Measurements from ENCODE around the gene ATP8A2. TPM values are rescaled to one million over a fixed set of nuclear protein-coding genes. Genes with fewer than 3 reads are reported as not detected.

Gene ATP8A2
- polyA plus RNA-seq, 3 donors = not detected

- no peak for DNase-seq
- Histone ChIP-seq H2AFZ (ENCODE audit: insufficient read depth, low read depth, low read length, poor library complexity, severe bottlenecking) (no peak overlapping the region), H3K4me1 (ENCODE audit: control insufficient read depth in 1 of 2, insufficient read depth in 2 of 2, low read length in 2 of 2) (no peaks in the 10 kb centered on the region), H3K9ac (ENCODE audit: insufficient read depth, low read length, poor library complexity, severe bottlenecking) (no peak overlapping the region), H3K27me3 (ENCODE audit: control insufficient read depth in 2 of 2, insufficient read depth in 2 of 2, low read length in 2 of 2) (no peaks in the 10 kb centered on the region), H3K4me3 (replicated peaks in 1 of 3; ENCODE audit: low read depth in 2 of 3, low read length in 3 of 3) (no peak overlapping the region), H3K9me3 (replicated peaks in 1 of 2; ENCODE audit: control insufficient read depth in 1 of 2, insufficient read depth in 1 of 2, low read length in 2 of 2) (peaks cover 4 to 10% of the 10 kb centered on the region in 2 donors), H3K79me2 (ENCODE audit: insufficient read depth, low read length) (no peaks in the 10 kb centered on the region), H3K36me3 (replicated peaks in 1 of 2; ENCODE audit: control insufficient read depth in 1 of 2, insufficient read depth in 2 of 2, low read length in 2 of 2) (no peaks in the 10 kb centered on the region), H3K27ac (ENCODE audit: low read depth in 1 of 2, low read length in 2 of 2) (no peak overlapping the region), H4K20me1 (ENCODE audit: insufficient read depth, low read length) (no peaks in the 10 kb centered on the region), H3K4me2 (replicated peaks; ENCODE audit: extremely low read depth, low read length, poor library complexity, severe bottlenecking) (no peak overlapping the region)
- H3K4me3 Mint-ChIP-seq = no peak overlapping the region
- no peak for TF ChIP-seq CTCF (IDR thresholded peaks at IDR 0.05)
- H3K4me1 Mint-ChIP-seq = no peaks in the 10 kb centered on the region
- no peak overlapping the region for H3K27ac Mint-ChIP-seq
- no peaks in the 10 kb centered on the region for H3K36me3 Mint-ChIP-seq
- intact Hi-C loops (cut with micrococcal nuclease) = no loop called here
- H3K27me3 Mint-ChIP-seq (ENCODE audit: low read depth in 3 of 3) = peaks cover 0 to 1% (median 0%) of the 10 kb centered on the region in 3 donors
- 50% methylated on average over 1 of the region's 2 CpGs for WGBS (ENCODE audit: insufficient coverage)
- peaks cover 7 to 21% (median 13%) of the 10 kb centered on the region in 7 donors for H3K9me3 Mint-ChIP-seq
Measured at GRCh38 chr13:25652764-25653163, 281.0 kb downstream of the ATP8A2 start.

- Histone ChIP-seq H3K36me3 (replicated peaks in 1 of 2; ENCODE audit: control insufficient read depth in 1 of 2, insufficient read depth in 2 of 2, low read length in 2 of 2) (no peaks in the 10 kb centered on the region), H2AFZ (ENCODE audit: insufficient read depth, low read depth, low read length, poor library complexity, severe bottlenecking) (no peak overlapping the region), H3K27ac (ENCODE audit: low read depth in 1 of 2, low read length in 2 of 2) (no peak overlapping the region), H3K4me2 (replicated peaks; ENCODE audit: extremely low read depth, low read length, poor library complexity, severe bottlenecking) (no peak overlapping the region), H3K79me2 (ENCODE audit: insufficient read depth, low read length) (no peaks in the 10 kb centered on the region), H3K27me3 (ENCODE audit: control insufficient read depth in 2 of 2, insufficient read depth in 2 of 2, low read length in 2 of 2) (no peaks in the 10 kb centered on the region), H4K20me1 (ENCODE audit: insufficient read depth, low read length) (no peaks in the 10 kb centered on the region), H3K4me1 (ENCODE audit: control insufficient read depth in 1 of 2, insufficient read depth in 2 of 2, low read length in 2 of 2) (no peaks in the 10 kb centered on the region), H3K9me3 (replicated peaks in 1 of 2; ENCODE audit: control insufficient read depth in 1 of 2, insufficient read depth in 1 of 2, low read length in 2 of 2) (peaks cover 3% of the 10 kb centered on the region in 2 donors), H3K9ac (ENCODE audit: insufficient read depth, low read length, poor library complexity, severe bottlenecking) (no peak overlapping the region), H3K4me3 (replicated peaks in 1 of 3; ENCODE audit: low read depth in 2 of 3, low read length in 3 of 3) (no peak overlapping the region)
- H3K27ac Mint-ChIP-seq = no peak overlapping the region
- WGBS (ENCODE audit: insufficient coverage) = 97% methylated on average over 4 of the region's 4 CpGs
- no peak overlapping the region for H3K4me3 Mint-ChIP-seq
- intact Hi-C loops (cut with micrococcal nuclease) = no loop called here
- TF ChIP-seq CTCF (IDR thresholded peaks at IDR 0.05) = no peak
- peaks cover 0 to 1% (median 0%) of the 10 kb centered on the region in 3 donors for H3K27me3 Mint-ChIP-seq (ENCODE audit: low read depth in 3 of 3)
- no peak for DNase-seq
- no peaks in the 10 kb centered on the region for H3K4me1 Mint-ChIP-seq
- H3K9me3 Mint-ChIP-seq = peaks cover 2 to 14% (median 6%) of the 10 kb centered on the region in 7 donors
- H3K36me3 Mint-ChIP-seq = no peaks in the 10 kb centered on the region
Measured at GRCh38 chr13:25654322-25654721, 282.5 kb downstream of the ATP8A2 start.

All from CD14-positive monocyte (primary cell).